Fibroblast of skin of scalp (primary cell): Measurements from ENCODE around the gene PITPNM3. TPM values are rescaled to one million over a fixed set of nuclear protein-coding genes. Genes with fewer than 3 reads are reported as not detected.
"Not testable (repeated sequence)": the region's sequence is repeated elsewhere in the genome, so short reads cannot be mapped to it uniquely, and the experiment has no call there.

Source experiments
- DNase-seq: peaks from one replicate; pipeline ENCODE4 v3.0.0-alpha.2; 2013
- polyA plus RNA-seq, 2 experiments: library from polyadenylated mRNA; unstranded; fragments of 120-200 nt; gene quantifications; one replicate each; pipeline ENCODE4 v1.2.1, GENCODE V29; 2013; ENCODE audit not compliant: insufficient read length in 2 of 2

PITPNM3 gene
- 1.3 TPM for polyA plus RNA-seq (2013, experiment 1 of 2; ENCODE audit: insufficient read length)
- 1.7 TPM for polyA plus RNA-seq (2013, experiment 2 of 2; ENCODE audit: insufficient read length)

GRCh38 chr17:6556121-6557039 lies at the start of gene PITPNM3:
Gene PITPNM3, minus strand, starts transcription at chr17:6556555. Its CDS starts 149 bp downstream, at chr17:6556406.
- DNase-seq, result no peak

DNA sequence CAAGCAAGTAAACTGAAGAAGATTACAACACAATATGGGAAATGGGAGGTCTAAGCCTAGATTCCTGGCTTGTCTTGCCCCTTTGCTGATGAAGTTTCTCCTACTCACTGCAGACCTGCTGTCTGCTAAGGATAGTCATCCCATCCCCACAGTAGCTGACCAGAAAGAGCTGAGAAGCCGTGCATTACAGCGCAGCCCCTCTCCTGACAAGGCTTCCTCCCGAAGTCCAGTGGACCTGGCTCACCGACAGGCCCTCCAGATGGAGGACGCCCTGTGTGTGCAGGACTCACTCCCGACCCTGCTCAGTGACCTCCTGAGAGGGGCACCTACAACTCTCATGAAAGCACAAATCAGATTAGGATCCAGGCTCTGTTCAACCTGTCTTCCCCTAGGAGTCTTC lies 48.8 kb upstream of the PITPNM3 start:
- DNase-seq, result no peak

GRCh38 chr17:6603744-6604325 lies 47.5 kb upstream of the PITPNM3 start:
- DNase-seq, result no peak

GRCh38 chr17:6602141-6602540 lies 45.8 kb upstream of the PITPNM3 start:
- DNase-seq, result no peak

GRCh38 chr17:6599364-6599763 lies 43.0 kb upstream of the PITPNM3 start:
- DNase-seq, result no peak

DNA sequence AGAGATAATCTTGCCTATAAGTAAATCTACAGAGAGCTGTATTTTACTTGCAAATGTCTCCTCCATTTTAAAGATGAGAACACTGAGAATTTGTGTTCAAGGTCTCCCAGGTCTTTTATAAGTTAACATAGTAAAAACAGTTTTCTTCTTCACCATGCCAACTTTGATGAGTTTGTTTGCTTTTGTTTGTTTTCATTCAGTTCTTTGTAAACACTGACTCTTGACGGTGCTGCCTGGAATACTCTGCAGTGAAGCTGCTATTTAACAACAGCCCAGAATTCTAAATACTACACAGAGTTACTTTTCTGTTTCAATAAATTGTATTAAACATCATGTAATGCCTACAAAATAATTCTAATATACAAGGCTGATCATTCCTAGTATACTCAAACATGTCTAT lies 41.4 kb upstream of the PITPNM3 start:
- DNase-seq, result no peak

GRCh38 chr17:6596941-6597340 lies 40.6 kb upstream of the PITPNM3 start:
- no peak for DNase-seq

DNA sequence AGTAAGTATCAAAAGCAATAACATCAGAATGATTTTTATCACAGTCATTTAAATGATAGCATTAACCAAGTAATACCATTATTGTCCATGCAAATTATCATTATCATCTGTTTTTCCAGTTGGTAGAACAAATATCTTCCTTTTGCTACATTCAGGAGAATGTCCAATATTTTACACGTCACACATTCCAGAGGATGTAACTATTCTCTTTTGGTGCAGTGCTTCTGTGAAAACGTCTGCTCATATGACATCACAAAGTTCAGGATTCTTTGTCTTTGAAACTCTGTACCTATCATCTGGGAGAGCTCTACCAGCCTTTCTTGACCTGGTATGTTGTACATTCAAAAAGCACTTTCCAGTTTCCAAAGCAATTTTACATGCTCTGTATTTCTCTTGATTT lies 40.2 kb upstream of the PITPNM3 start:
- DNase-seq, result no peak

DNA sequence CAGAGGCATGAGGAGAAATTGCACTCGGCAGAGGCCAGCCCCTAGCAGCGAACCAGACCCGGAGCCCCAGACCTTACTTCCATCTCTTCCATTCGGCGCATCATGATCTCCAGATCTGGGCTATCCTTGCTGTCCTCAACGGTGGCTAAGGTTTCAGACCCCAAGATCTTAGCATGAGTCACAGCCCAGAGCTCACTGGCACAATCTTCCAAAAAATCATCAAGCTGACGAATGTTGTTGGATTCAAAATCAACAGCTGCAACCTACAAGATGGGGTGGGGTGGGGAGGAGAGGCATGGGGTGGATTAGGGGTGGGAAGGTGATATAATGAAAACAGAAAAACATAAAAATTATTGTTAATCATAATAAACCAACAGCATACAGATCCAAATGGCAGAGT lies 39.7 kb upstream of the PITPNM3 start:
- DNase-seq, result no peak

- DNase-seq, result not testable (repeated sequence)
Observed at GRCh38 chr17:6593371-6593770, 37.0 kb upstream of the PITPNM3 start.

- DNase-seq, result no peak
Observed at GRCh38 chr17:6592173-6592572, 35.8 kb upstream of the PITPNM3 start.

DNA sequence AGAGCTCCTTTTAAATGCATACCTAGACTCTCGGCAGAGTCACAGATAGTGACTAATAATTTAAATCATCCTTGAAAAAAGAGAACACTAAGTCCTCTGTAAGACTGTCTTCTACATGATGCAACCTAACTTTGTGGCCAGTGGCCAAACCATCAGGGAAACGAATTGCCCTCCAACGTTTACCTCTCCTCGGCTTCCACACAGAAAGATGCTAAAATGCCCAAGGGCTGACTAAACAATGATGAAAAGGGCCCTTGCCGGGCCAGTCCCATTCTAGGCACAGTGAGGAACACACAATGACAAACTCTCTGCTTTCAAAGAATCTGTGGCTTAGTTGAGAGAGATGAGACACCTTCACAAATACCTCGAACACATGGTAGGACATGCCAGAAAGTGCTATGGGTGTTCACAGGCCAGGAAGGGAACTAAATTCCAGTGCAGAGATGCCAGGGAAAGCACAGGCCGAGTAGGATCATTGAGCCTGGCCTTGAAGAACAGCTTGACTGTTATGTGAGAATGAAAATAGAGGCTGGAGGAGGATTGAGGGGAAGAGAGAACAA lies 35.3 kb upstream of the PITPNM3 start:
- DNase-seq, result peak; percentile 82

DNA sequence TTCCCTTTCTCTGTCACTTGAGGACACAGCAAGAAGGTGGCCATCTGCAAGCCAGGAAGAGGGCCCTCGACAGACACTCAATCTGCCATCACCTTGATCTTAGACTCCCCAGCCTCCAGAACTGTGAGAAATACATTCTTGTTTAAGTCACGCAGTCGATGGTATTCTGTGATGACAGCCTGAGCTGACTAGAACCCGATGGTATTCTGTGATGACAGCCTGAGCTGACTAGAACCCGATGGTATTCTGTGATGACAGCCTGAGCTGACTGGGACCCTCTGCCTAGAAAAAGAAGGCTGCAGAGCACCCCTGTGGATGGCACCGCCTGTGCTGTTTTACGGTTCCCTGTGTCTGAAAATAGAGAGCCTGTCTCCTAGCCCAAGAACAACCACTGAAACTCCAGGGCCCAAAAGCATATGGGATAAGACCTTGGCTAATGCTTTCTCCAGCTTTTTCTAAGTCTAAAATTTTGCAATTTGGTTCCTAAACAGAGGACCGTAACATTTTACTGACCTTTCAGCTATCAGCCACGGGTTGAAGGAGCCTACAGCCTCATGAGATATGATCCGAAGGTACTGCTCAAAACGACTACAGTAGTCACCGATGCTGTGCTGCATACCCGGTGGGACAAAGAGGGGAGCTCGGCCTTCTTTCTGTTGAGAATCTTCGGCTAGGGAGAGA lies 33.1 kb upstream of the PITPNM3 start:
- DNase-seq, result peak; percentile 52

DNA sequence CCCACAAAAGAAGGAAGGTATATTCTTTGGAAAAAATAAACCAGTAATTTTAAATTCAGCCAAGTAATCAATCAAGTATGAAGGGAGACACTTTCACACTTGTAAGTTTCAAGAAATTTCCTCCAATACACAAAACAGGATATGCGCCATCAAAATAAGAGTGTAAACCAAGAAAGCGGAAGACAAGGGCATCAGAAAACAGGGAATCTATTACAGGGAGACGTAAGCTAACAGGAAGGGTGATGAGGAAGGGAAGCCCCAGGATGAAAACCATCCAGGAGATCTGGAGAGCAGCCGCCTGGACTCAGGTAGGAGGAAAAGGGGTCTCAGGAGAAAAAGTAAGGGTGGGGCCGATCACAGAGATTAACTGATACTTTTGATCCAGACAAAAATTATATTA lies 31.8 kb upstream of the PITPNM3 start:
- no peak for DNase-seq

- no peak for DNase-seq
Observed at GRCh38 chr17:6587310-6587709, 31.0 kb upstream of the PITPNM3 start.

GRCh38 chr17:6583411-6583810 lies 27.1 kb upstream of the PITPNM3 start:
- no peak for DNase-seq

- DNase-seq, result no peak
Observed at GRCh38 chr17:6580625-6581024, 24.3 kb upstream of the PITPNM3 start.

GRCh38 chr17:6578491-6578890 lies 22.1 kb upstream of the PITPNM3 start:
- no peak for DNase-seq

DNA sequence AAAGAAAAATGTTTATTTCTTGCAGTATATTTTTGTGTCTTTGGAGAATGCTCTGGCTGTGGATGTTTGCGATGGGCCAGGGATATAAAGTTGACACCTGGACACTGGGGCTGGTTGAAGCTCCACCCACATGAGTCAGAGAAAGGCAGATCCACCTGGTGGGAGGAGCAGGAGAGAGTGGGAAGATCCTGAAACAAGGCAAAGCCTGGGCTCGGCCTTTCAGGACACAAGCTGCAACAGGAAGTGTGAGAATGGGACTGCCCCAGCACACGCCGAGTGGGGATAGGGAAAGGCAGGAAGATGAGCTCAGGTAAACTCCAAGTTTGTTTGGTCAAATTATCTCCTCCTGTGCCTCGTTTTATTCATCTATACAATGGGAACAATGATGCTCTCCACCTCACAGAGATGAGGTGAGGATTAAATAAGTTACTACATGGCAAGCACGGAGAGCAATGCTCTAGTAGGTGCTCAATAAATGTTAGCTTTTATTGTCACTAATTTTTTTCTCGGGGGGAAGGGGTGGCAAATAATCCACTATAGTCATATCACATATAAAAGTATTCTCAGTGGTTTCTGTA lies 21.4 kb upstream of the PITPNM3 start:
- DNase-seq, result no peak

- DNase-seq, result no peak
Observed at GRCh38 chr17:6576038-6576785, 19.9 kb upstream of the PITPNM3 start.

GRCh38 chr17:6575596-6575988 lies 19.2 kb upstream of the PITPNM3 start:
- DNase-seq, result no peak
